Cerebellar cortex (tissue), 1 donor: ENCODE data around the gene CREB5.
"Not testable (repeated sequence)": the region's sequence is repeated elsewhere in the genome, so short reads cannot be mapped to it uniquely, and the experiment has no call there.

Source experiments
- DNase-seq: peaks from one replicate; pipeline ENCODE4 v3.0.0-alpha.2; 2015; ENCODE audit warnings: low spot score

The CREB5 gene

DNA sequence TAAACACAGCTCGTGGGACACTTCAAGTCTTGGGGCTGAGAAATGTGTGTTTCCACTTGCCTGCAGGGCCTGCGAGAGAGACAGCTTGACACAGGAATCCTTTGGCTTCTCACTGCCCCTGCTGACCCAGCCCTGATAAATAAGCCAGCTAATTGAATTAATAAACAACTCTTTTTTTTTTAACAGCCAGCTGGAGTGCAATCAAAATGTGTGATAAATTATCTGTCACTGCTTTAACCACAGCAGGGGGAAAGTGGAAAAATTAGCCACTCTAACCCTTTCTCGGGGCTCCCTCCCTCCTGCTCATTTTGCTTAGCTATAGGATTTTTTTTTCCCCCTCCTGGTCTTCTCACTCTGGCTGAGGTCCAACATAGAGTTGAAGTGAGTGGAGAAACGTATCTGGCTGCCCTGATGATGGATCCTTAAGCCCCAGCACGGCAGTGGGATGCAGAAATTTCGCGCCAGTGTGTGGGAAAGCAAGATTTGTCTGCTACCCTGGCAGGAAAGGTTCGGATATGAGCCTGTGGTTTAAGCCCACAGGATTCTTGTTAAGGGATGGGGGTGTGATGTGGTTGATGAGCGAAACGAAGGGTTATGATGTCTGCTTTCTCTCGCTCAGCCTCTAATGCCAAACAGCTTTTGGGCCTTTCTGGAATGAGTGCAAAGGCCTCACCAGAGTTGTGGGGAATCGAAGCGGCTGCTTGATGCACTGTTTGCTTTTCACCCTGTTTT lies 372.0 kb downstream of the CREB5 start:
- no peak for DNase-seq

DNA sequence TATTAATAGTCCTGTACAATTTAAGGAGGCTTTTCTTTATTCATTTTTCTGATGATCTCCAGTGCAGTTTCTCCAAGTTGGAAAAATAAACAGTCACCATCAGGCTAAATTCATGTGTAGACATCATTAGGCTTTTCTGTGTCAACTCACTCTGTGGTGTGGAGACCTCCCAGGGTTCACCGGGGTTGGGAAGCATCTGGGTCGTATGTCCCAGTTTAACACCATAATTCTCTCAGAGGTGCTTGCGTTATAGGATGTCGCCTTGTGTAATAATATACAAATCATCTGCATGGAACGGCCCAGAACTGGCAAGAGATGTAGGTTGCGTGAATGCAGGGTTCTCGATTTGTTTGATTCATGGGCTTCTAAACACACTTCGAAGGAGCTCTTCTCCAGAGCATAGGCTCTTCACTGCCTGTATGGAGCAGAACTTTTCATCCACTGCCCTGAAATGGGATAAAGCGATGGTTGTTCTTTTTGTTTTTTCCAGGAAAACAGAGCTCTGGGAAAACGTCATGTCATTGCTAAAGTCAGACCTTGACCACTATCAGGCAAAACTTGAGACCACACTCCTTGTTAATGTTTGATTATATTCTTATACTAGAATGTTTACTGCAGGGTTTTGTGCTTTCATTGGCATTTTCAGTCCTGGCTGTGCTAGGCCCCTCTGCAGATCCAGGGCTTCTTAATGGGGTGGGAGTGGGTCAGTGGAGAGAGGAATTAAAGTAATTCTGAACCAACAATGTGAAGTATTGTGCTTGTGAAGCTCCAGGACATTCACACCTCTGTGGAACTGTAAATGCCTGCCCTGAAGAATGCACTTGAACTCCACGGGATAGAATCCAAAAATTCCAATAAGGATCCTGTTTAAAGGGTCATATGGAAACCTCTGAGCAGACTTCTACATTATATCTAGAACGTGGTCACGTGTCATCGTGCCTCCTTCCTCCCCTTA lies 373.0 kb downstream of the CREB5 start:
- no peak for DNase-seq

DNA sequence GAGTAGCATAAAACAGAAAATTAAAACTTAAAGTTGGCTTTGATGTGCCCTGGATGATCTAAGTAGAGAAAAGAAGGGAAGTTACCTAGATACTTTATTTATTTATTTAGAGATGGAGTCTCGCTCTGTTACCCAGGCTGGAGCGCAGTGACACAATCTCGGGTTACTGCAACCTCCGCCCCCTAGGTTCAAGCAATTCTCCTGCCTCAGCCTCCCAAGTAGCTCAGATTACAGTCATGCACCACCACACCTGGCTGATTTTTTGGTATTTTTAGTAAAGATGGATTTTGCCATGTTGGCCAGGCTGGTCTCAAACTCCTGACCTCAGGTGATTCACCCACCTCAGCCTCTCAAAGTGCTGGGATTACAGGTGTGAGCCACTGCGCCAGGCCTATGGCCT lies 373.8 kb downstream of the CREB5 start:
- DNase-seq, result not testable (repeated sequence)

DNA sequence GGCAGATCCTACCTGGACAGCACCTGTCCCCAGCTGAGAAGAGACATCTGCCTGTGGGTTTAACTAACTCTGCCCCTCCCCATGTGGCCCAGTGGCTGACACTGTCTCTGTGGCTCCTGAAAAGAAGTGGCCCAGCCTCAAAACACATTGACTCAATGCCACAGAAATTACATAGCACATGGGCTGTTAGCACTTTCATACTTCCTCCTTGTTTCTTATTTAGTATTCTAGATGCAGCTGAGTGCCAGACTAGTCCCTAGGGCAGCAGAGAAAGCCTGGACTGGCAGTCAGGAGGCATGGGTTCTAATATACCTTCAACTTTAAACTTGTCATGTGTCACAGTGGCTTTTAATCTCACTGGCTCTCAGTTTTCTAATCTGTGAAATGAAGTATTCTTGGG lies 374.8 kb downstream of the CREB5 start:
- no peak for DNase-seq

DNA sequence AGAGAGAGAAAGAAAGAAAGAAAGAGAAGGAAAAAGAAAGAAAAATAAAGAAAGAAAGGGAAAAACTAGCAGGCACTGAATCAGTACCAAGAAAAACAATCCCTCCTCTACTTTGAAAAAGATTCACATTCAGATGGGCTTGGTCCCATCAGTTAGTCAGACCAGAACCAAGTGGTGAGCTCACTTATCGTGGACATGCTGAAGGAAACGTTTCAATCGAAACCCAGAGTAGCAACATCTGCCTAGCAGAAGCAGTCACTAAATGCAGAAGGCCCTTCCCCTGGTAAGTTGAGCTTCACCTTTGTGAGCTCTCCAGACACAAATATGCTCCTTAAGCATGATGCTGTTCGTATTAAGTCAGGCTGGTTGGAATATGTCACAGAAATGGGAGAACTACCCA lies 378.1 kb downstream of the CREB5 start:
- DNase-seq, result no peak

DNA sequence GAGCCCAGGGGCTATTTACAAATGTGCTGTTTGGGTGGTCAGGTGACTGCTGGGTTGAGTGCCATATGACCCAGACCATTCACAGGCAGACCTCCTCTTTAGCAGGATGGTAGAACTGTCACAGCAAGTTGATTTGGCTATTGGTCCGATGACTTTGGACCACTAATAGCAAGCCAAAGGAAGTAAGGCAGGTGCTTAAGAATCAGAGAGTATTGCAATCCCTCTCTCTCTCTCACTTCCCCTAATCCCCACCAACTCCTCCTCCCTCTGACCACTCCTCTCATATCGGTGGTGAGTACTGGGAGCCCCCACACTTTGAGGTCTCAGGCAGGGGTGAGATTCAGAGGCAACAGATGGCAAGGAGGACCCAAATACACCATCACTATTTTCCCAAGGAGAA lies 380.5 kb downstream of the CREB5 start:
- DNase-seq, result no peak

DNA sequence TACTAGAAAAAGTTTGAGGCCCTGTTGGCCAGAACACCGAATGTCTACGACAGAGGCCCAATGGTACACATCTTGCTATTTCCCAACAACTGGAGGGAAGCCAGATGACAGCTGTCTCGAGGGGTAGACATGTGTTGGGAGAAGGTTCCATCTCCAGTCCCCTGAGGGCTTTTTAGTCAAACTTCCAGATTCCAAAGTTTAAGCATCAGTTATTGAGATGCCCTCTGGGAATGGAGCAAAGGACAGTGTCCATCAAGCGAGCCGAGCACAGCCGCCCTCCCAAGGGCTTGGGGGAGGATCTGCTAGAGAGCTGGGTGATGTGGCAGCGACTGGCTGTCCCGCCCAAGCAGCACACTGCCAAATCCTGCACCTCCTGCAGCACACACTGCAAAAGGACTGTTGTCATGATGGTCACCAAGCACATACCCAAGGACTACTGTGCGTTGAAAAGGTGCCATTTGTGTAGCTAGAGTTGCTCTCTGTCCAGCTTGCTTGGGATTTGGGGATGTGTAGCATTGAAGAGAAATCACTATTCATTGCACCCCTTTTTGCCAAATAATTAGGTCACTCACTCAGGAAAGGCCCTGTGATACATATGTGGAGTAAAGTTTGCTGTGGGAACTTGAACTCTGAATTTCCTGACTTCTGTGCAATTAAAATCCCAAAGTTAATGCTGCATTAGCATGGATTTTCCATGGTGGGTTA lies 381.2 kb downstream of the CREB5 start:
- no peak for DNase-seq

DNA sequence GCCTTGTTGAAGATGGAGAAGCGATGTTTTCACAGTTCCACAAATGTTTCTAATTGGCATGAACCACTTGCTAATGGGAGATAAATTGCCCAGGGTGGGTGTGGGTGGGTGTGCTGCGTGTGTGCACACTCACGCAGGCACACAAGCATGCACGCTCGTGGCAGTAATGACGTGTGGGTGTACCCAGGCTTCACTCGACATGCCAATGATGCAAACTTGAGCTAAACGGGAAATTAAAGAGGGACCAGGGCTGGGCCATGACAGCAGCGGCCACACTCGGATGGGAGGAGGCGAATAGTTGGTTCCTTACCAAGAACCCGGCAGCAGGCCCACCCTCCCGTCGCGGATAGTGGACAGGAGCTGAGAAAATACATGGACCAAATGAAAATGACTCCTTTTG lies 386.0 kb downstream of the CREB5 start:
- no peak for DNase-seq

DNA sequence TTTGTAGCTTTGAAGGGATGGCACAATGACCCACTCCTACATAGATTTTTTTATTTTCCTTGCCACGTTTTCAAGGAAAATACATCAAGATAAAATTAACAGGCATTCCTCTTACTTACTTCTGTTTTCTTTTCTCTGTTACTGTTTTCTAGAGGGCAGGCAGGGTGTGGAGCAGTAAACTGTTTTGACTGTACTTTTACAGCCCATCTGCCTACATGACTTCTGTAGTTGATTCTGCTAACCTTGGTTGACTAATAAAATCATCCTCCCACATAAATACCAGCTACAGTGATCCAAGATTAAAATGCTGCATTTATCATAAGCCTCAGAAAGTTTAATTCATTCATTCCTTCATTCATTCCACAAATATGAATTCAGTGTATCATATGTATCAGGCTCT lies 387.3 kb downstream of the CREB5 start:
- no peak for DNase-seq

DNA sequence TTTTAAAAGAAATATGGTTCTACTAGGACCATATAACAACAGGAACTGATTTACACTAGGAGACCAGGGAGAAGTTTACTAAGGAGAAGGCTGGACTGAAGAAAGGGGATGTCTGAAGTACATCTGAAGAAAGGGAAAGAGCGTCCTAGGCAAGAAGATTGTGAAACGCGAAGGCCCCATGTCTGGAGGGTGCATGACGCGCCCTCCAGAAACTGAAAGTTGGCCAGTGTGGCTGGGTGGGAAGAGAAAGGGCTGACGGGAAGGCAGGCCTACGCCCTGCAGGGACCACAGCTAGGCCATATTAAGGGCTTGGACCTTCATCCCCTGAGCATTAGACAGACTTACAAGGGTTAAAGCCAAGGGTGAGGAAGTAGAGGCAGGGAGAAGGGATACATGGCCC lies 387.8 kb downstream of the CREB5 start:
- no peak for DNase-seq

DNA sequence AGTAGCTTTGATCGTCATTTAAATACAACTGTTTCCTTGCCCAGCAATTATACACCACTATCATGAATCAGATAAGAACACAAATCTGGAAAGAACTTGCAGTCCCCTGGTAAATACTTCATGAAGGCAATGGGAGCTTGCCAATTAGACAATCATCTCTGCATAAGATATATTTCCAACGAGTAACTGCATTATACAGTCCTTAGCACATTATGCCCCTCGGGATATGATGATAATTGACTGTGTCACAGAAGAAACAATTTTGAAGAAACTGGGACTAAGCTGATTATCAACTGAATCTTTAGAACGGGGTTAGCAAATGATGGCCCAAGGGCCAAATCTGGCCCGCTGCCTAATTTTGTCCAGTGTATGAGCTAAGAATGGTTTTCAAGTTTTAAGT lies 390.1 kb downstream of the CREB5 start:
- no peak for DNase-seq

DNA sequence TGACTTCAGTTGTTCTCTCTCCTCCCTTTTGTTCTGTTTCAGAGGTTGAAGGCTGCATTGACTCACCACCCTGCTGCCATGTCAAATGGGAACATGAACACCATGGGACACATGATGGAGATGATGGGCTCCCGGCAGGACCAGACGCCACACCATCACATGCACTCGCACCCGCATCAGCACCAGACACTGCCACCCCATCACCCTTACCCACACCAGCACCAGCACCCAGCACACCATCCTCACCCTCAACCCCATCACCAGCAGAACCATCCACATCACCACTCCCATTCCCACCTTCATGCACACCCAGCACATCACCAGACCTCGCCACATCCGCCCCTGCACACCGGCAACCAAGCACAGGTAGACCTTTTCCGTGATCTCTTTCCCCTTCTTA lies 391.8 kb downstream of the CREB5 start:
- no peak for DNase-seq

DNA sequence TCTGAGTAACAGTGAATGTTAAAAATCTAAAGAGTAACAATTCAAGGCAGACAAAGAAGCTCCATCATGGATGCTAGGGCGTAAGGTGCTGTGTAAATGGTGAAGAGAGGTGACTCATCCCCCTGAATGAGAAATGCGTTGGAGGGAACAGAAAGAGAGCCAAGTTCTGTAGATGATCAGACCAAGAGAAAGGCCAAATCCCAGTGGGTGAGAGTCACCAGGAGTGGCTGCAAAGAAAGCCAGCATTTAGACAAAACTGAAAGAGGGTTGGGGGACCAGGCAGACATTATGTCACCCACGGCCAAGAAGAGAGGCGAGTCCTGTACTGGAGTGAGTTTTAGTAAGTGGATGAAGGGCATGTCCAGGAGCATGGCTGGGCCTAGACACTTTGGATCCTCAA lies 392.7 kb downstream of the CREB5 start:
- no peak for DNase-seq

DNA sequence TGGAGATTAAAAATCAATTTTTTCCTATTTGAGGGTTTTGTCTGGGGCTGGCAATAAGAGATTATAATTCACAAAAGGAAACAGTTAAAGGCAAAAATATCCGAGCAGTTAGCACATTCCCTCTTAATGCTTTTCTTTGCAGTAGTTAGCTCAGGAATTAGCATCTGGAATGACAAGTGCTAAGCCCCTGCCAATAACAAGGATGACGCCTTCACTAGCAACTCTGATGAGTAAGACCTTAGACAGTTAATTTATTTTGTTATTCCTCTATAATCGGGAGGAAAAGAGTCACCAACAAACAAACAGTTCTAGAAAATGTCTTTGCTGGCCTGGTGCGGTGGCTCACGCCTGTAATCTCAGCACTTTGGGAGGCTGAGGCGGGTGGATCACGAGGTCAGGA lies 394.5 kb downstream of the CREB5 start:
- no peak for DNase-seq

DNA sequence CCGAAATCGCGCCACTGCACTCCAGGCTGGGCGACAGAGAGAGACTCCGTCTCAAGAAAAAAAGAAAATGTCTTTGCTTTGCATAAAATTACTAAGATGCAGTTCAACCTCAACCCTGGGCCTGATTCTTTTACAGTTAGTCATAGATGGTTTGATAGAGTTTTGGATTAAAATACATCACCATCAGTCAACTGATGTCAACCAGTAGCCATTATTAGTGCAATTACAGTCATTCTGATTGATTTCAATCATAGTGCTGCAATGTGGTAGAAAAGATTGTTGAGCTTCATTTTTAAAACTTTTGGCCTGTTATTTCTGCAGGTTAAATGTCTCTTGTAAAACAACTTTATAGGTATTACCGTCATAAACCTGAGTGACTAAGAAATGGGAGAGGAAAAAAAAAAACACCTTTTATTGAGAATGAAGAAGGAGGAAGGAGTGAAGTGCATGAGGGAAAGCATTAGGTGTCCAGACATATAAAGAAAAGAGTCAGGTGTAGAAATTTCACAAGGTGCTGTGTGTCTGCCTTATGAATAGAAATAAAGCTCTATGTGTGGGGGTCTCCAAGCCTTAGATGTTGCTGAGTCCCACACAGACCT lies 395.2 kb downstream of the CREB5 start:
- no peak for DNase-seq

DNA sequence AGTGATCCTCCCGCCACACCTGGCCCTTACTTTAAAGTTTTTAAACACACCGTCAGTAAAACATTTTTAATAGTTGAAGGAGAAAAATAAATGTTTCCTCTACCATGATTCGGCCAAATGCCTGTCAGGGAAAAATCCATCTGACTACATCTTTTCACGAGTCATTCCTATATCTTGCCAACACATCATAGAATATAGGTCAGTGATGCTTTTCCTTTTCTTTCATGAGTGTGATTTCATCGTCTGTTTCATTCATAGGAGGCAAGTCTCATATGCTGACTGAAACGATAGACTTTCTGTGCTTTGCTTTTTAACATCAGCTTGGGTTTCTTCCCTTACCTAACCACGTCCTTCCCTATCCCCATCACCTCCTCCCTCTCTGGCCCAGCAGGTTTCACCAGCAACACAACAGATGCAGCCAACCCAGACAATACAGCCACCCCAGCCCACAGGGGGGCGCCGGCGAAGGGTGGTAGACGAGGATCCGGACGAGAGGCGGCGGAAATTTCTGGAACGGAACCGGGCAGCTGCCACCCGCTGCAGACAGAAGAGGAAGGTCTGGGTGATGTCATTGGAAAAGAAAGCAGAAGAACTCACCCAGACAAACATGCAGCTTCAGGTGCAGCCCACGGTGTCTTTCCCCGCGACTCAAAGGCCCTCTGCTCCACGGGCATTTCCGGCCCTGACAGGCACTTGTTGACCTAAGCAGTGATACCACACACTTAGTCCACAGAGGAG lies 396.6 kb downstream of the CREB5 start:
- no peak for DNase-seq

DNA sequence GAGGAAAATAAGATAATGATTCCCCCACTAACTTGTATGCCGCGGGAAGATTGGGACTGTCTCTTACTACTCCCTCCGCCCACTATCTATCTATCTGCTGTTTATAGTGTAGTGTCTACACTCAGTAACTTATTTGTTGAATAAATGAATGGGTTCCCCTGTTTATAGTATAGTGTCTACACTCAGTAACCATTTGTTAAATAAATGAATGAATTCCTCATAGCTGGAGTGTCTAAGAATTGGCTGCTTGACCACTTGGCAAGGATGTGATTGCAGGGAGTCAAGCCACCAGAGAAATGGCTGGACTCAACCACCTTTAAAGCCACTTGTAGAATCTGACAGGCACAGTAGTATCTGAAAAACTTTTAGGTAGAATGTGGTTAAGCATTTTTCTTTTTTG lies 398.7 kb downstream of the CREB5 start:
- DNase-seq, result peak; percentile 36

DNA sequence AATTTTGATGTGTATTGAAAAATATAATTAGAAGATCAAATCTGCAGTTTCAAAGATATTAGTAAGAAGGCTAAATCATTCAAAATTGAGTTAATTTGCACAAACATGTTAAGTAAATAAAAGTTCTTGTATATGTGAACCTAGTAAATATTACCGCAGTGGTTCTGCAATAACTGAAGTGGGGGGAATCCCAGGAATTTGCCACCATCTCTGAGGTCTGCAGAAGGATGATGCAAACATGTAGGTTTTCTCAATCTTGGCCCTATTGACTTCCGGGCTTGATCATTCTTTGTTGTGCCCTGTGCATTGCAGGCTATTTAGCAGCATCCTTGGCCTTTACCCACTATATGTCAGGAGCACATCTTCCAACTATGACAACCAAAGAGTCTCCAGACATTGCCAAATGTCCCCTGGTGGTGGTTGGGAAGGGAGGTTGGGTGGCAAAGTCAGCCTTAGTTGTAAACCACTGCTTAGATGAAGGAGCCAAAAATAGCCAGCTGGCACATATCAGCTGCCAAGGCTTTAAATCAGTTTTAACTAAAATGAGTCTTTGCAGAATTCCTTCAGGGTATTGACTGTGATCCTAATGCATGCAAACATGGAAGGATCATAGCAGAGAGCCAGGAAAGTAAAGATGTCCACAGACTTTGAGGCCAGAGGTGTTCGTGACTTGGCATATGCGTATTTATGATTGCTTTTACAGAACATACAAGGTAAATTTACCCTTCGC lies 399.5 kb downstream of the CREB5 start:
- DNase-seq, result peak; percentile 44

DNA sequence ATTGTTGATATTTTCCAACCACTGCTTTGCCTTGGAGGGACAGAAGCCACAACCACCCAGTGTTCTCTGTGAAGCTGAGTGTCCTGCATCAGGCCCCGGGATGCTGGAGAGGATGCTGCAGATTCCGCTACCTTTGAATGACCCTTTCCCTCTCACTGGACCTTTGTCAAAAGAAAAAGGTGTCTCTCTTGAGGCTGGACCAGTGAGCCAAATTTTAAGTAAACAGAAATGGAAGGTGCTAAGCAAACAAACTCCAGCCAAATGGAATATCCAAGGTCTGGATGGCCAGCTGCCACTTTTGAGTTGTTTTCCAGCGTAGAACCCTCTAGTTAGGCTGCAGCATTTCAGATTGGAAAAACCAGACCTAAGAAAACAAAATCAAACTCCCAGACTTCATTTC lies 400.3 kb downstream of the CREB5 start:
- peak; percentile 44 for DNase-seq

DNA sequence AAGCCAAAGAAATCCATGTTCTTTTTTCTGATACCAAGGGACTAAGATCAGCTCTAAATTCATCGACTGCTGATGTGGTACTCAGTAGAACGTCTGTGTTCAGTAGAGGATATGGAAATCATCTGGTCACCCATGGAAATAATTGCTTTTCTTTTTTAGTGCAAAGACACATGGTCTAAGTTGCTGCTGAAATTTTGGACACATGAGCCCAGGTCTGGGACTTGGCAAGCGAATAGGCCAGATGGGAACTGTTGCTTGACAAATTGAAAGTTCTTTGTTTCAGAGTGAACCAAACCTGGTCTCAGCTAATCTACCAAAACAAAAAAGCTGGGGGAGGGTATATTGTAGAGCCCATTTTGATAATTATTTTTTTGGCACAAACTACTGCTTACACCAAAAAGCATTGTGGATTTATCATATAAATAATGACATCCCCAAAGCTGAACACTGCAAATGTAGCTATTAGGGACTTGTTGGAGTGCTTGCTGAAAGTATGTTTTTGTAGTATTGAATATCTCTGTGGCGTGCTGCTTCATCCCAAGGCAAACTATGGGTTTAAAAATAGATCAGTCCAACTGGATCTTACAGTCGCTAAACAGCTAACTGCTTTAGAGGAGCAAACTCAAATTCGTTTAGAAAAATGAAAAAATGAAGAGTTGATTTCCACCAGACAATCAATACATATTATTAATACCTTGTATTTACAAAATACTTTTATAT lies 401.1 kb downstream of the CREB5 start:
- peak; percentile 90 for DNase-seq
